Endothelial cell of umbilical vein (primary cell): ENCODE data around the gene LILRA2.

Experiments used
- EZH2 ChIP-seq: IDR thresholded peaks from 2 replicates; pipeline ENCODE4 v1.6.1; 2012; ENCODE audit warnings: borderline replicate concordance, low read depth, mild to moderate bottlenecking, moderate library complexity, low read length, inconsistent platforms; ENCODE audit not compliant: severe bottlenecking
- FOS ChIP-seq: IDR thresholded peaks from 2 replicates; pipeline ENCODE4 v1.6.1; 2011; ENCODE audit warnings: mild to moderate bottlenecking, low read length, moderate library complexity, borderline replicate concordance; ENCODE audit not compliant: insufficient read depth
- GATA2 ChIP-seq: IDR thresholded peaks from 2 replicates; pipeline ENCODE4 v1.7.0; 2011; ENCODE audit warnings: low read depth, mild to moderate bottlenecking, moderate library complexity, mixed read lengths, low read length; ENCODE audit not compliant: insufficient read length, insufficient read depth
- JUN ChIP-seq: IDR thresholded peaks from 2 replicates; pipeline ENCODE4 v1.6.1; 2011; ENCODE audit warnings: borderline replicate concordance, low read depth; ENCODE audit not compliant: insufficient read length, insufficient read depth
- MYC ChIP-seq: IDR thresholded peaks from one replicate; pipeline ENCODE4 v1.6.1; 2011; ENCODE audit warnings: mild to moderate bottlenecking, low read depth, low read length
- POLR2A ChIP-seq: IDR thresholded peaks from 2 replicates; pipeline ENCODE4 v1.6.1; 2012; ENCODE audit warnings: low read depth, mild to moderate bottlenecking, control low read depth, low read length
- POLR2AphosphoS5 ChIP-seq: IDR thresholded peaks from 2 replicates; pipeline ENCODE4 v1.6.1; 2012; ENCODE audit warnings: low read depth, mild to moderate bottlenecking, control low read depth, low read length, moderate library complexity; ENCODE audit not compliant: insufficient read depth
- TF ChIP-seq, protein P1 (sequence below), 2 donors: IDR thresholded peaks; 1 replicate in 1 of 2; 2 replicates in 1 of 2; pipeline ENCODE4 v1.5.1; 2011; ENCODE audit warnings: low read length in 2 of 2, mild to moderate bottlenecking in 2 of 2, moderate library complexity in 2 of 2, control low read depth in 1 of 2, inconsistent platforms in 1 of 2, low read depth in 1 of 2; ENCODE audit not compliant: insufficient read depth in 1 of 2; ENCODE audit errors: extremely low read depth in 1 of 2
- TF ChIP-seq, protein P2 (sequence below): IDR thresholded peaks from 2 replicates; pipeline ENCODE4 v1.6.1; 2011; ENCODE audit not compliant: insufficient read depth, insufficient read length

DNA sequence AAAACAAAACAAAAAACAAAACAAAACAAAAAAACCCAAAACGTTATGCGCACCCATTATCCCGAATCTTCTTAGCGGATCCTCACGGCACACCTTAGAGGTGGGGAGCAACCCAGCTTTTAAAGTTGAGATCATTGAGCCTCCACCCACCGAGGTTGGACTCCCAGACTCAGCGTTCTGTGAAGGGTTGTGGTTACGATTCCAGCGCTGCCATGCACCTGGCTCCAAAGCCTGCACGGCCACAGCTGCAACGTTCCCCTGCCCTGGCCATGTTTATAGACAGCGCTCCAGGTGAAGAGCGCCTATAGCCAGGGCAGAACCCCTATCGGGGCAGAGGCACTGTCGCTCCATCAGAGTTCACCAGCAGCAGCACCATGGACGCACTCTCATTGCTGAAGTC is 18.7 kb upstream of the LILRA2 start:
- TF ChIP-seq POLR2A (no peak), FOS (no peak), POLR2AphosphoS5 (no peak), EZH2 (no peak), MYC (no peak), JUN (no peak), GATA2 (no peak)
- TF ChIP-seq, protein P1, sequence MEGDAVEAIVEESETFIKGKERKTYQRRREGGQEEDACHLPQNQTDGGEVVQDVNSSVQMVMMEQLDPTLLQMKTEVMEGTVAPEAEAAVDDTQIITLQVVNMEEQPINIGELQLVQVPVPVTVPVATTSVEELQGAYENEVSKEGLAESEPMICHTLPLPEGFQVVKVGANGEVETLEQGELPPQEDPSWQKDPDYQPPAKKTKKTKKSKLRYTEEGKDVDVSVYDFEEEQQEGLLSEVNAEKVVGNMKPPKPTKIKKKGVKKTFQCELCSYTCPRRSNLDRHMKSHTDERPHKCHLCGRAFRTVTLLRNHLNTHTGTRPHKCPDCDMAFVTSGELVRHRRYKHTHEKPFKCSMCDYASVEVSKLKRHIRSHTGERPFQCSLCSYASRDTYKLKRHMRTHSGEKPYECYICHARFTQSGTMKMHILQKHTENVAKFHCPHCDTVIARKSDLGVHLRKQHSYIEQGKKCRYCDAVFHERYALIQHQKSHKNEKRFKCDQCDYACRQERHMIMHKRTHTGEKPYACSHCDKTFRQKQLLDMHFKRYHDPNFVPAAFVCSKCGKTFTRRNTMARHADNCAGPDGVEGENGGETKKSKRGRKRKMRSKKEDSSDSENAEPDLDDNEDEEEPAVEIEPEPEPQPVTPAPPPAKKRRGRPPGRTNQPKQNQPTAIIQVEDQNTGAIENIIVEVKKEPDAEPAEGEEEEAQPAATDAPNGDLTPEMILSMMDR (IDR thresholded peaks at IDR 0.05; ENCODE audit: extremely low read depth in 1 of 2, insufficient read depth in 1 of 2, low read depth in 1 of 2, low read length in 2 of 2): no peak
- TF ChIP-seq, protein P2, sequence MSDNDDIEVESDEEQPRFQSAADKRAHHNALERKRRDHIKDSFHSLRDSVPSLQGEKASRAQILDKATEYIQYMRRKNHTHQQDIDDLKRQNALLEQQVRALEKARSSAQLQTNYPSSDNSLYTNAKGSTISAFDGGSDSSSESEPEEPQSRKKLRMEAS: no peak
